NT2/D1 (cell line): ENCODE results near the gene PURA.

Source experiments
- SUZ12 ChIP-seq: IDR thresholded peaks from 2 replicates; pipeline ENCODE4 v1.6.1; 2011; ENCODE audit not compliant: insufficient read length, insufficient read depth; ENCODE audit errors: extremely low read depth
- YY1 ChIP-seq: IDR thresholded peaks from 2 replicates; pipeline ENCODE4 v1.6.1; 2011; ENCODE audit not compliant: insufficient read length, insufficient read depth
- ZNF274 ChIP-seq: IDR thresholded peaks from 2 replicates; pipeline ENCODE4 v1.6.1; 2011; ENCODE audit warnings: mild to moderate bottlenecking, low read depth, low read length

GRCh38 chr5:140076142-140076541 lies 37.8 kb upstream of the PURA start:
- TF ChIP-seq YY1 (no peak), SUZ12 (no peak), ZNF274 (no peak)
